GM18909 (cell line): ENCODE data around the gene P2RX3.
"Not testable (repeated sequence)": the region's sequence is repeated elsewhere in the genome, so short reads cannot be mapped to it uniquely, and the experiment has no call there.

Source experiments
- ATAC-seq: cut with Tn5 transposase; IDR thresholded peaks from one replicate; pipeline ENCODE4 v1.9.1; 2021; ENCODE audit warnings: mild to moderate bottlenecking; ENCODE audit not compliant: unreplicated experiment, poor library complexity

The P2RX3 gene

DNA sequence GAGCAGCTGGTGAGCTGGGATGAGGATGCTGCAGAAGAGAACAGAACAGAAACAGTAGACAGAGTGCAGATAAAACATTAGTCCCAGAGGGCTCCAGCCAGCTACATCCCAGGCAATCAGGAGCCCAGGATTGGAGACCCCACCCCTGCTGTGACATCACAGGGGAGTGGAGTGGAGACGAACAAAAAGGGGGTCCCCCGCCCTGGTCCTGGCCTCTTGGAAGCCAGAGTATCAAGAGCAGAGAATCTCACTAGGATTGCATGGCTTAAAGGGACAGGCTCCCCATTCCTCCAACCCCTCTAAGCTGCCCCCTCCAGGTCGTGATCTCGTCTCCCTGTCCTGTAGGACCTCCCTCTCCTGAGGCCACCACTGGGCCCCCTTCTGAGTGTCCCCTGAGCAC is at the start of gene P2RX3:
Gene P2RX3, plus strand, starts transcription at position 211 of the 400 bp plus-strand sequence. CDS start 199 bp downstream, outside the sequence.
- no peak for ATAC-seq

DNA sequence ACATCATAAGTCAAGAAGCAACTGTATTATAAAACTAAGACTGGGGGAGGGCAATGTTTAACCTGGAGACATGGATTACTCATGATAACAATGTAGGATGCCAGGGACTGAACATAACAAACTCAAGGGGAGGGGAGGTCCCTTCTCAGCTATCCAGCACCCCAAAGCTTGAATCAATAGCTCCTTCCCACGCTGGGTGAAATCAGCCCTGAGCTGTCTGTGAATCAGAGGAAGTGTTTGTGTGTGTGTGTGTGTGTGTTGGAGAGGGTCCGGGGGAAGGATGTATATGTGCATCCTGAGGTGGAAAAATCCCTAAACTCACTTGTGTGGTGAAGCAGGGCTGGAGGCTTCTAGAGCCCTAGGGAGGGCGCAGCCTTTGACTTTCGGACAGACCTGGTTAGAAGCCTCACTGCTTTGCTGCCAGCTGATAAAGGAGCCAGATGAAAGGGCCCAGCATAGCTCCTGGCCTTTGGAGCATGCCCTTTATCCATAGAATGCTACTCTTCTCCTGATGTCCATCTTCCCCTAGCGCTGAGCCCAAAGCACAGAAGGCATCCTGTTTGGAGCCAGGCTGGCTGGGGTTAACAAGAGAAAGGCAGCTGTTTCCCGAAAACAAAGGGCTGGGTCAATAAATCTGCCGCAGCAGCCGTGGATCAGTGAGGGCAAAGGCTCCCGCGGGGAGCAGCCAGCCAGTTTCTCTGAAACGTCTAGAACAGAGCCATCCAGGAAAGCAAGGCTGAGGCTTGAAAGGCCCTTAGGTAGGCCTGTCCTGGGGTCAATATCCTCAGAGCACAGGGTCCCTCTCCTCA is 49.2 kb upstream of the P2RX3 start:
- no peak for ATAC-seq

DNA sequence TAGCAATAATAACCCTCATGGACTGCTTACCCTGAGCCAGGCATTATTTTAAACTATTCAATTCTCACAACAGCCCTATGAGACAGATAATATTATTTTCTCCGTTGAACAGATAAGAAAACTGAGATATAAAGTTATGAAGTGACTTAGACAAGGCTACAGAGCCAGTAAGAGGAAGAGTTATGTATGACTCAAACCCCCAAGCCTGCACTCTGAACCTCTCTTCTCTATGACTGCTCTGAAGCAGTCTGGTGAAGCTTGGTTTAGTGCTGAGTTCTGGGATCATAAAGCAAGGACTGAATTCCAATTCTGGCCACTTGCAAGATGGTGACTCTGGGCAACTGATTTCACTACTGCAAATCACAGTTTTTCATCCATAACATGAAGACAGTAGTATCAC is 47.9 kb upstream of the P2RX3 start:
- no peak for ATAC-seq

DNA sequence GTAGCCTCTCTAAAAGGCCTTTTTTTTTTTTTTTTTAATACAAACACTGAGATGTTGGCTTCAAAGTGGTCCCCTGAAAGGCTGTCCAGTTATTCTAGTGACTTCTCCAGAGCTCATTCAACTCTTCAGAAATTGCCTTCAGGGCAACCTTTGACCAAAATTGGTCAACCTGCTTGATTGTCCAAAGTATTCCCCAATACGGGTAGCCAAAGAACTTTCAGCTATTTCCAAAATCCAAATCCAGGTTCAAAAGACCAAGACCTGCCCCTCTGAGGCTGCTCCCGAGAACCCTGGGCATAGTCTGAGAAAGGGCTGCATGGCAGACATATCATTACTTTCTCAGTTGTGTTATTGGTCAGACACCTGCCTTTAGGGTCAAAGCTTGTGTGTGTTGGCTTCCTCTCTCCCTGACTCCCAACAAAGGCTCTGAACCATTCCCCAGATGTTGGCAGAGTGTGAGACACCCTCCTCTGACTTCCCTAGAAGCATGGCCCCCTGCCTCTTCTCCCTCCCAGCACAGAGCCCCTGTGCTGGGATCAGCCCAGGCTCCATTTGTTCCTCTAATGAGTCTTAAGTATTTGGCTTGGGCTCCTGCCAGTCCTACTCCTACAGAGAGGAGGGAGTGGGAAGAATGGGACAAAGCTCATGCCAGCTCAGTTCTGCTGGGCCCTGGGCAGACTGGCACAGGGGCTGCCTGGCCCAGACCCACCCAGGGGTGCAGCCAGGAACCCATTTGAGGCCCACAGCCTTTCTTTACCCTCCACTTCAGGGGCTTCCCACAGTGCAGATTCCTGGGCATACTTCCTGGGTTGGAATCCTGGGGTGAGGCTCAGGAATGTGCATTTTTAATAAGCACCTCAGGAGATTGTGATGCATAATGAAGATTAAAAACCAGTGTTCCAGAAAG is 43.7 kb upstream of the P2RX3 start:
- ATAC-seq = no peak

DNA sequence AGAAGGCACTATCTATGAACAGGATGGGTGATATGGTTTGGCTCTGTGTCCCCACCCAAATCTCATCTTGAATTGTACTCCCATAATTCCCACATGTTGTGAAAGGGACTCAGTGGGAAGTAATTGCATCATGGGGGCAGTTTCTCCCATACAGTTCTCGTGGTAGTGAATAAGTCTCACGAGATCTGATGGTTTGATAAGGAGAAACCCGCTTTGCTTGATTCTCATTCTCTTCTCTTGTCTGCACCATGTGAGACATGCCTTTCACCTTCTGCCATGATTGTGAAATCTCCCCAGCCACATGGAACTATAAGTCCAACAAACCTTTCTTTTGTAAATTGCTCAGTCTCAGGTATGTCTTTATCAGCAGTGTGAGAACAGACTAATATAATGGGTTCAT is 41.9 kb upstream of the P2RX3 start:
- ATAC-seq = not testable (repeated sequence)

DNA sequence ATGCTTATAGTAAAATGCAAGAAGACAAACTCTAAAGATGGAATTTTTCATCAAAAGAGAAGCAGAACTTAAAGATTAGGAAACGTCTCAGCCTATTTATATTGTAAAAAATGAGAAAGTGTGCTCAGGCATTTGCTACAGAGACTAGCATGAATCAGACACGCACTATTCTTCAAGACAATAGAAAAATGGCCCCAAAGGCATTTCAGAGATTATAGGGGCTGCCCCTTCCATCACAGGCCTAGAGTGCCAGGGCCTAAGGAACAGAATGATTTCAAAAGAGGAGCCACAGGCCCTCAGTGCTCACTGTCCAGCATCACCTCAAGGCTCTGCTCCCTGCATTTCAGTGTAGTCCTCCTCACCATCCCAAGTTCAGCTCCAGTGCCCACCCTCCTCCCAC is 40.9 kb upstream of the P2RX3 start:
- ATAC-seq = no peak

DNA sequence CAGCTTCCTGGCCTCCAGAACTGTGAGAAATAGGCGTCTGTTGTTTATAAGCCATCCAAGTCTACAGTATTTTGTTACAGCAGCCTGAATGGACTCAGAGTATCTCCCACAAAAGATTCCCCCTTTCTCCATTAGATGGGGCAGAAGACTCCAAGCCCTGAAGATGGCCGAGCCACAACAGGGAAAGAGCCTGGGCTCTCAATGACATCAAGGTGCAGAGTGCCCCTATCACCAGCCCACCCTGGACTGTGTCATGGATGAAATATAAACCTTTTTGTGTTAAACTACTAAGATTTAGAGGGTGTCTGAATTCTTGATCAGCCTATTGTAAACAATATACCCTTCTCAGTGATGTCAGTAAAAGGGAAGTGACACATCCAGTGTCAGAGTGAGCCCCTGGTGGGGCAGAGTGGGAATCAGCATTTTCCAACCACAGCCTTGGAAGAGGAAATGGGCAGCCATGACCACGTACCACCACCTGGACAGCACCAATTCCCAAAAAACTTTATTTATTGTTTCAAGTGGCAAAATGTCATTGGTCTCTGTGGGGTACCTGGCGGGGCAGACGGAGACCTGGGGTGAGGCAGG is 38.9 kb upstream of the P2RX3 start:
- no peak for ATAC-seq

DNA sequence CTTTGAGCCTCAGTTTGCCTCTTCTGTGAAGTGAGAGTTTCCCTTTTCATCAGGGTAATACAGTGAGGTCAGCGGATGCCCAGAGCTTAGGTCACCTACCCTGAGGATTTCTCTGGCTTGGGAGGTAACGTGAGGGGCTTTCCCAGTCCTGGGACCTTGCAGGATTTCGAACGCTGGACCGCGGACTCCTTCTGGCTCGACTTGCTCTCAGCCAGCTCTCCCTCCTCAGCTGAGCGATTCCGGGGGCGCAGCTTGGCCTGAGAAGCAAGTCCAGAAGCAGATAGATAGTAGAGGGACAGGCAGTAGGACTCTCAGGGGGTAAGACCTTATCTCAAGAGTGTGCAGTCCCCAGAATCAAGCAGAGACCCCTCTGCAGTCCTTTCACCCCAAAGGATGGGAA is 37.4 kb upstream of the P2RX3 start:
- ATAC-seq = no peak

DNA sequence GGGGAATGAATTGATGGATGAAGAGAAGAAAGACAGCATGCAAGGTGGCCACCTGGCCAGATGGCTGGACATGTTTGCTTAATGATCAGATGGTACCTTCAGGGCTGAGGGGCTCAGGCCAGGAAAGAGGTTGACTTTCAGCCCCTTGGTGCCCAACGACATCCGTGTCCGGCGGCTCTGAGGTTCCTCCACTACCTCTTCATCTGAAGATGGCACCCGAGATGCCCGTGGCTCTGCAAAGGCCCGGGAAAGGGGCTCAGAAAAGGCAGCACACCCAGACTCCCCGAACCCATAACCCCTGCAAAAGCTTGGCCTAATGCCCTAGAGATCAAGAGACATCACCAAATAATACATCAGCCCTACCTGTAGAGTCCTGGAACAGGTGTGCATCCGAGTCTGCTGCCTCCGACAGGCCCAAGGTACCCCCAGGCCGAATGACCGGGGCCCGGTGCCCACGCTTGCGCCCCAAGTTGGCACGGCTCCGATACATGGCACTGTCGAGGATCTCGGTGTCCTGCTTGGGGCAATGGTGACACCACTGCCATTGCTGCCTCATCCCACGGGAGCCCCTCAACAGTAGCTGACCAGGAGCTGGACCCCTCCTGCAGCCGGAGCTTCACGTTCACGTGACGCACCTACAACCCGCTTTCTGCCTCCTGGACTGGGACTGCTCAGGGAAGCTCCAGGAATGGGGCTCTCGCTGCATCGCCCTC is 36.3 kb upstream of the P2RX3 start:
- ATAC-seq = no peak

DNA sequence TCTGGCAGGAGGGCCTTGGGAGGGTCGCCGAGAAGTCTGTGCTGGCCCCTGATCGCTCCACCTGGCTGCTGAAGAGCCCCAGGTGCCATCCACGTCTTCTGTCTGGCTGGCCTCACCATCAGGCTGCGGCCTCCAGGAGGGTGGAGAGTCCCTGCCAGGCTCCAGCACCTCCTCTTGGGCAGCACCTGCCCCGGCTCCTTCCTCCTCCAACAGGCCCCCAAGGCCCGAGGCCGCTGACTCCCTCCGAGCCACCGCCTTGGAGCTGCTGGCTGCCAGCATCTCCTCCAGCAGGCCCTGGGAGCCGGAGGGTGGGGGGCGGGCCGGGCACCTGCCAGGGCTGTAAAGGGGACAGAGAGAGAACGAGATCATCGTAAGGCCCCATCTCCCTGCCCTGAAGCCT is 35.7 kb upstream of the P2RX3 start:
- no peak for ATAC-seq

DNA sequence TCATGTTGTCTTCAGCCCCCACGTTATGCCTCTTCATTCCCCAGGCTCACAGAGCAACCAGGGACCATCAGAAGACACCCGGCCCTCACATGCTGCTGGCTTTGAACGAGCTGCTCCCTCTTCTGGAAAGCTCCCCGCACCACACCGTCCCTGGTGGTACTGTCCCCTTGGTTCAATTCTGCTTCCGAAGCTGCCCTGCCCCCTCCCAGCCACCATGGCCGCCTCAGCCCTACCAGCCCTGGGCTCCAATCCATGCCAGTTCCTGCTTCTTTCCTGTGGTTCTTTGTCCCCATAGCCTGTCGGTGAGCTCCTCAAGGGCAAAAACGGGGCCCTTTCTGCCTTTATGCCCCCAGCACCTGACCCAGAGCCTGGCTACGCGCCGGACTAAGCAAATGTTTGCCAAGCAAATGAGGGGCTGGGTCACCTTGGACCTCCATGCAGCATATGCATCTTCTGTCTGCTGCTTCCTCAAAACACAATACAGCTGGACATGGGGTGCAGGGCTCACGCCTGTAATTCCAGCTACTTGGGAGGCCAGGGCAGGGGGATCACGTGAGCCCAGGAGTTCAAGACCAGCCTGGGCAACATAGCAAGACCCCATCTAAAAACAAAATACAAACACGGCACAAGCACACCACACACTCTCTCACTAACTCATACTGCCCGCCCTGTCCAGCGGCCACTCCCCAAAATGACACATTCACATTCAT is 34.7 kb upstream of the P2RX3 start:
- ATAC-seq = no peak

DNA sequence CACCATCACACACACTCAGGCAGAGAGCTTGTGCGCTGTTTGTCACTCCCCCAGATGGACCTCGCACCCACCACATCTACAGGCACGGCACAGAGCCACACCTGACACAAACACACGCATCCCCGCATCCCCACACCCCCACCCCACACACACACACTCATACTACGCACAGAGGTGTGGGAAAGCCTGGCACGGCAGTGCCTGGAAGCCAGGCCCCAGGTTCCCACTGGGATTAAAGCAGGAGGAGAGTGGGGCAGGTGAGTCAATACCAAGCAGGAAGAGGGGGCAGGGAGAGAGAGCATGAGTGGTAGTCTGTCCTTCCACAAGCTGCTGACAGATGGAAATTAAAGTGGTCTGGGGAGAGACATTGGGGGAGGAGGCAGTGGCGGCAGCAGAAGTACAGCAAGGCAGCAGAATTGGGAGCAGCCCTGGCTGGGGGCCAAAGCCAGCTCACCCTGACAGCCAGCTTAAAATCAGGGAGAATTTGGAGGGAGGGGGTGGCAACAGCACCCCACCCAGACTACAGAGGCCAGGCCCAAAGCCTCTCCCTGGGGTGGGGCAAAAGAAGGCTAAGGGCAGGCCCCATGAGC is 34.1 kb upstream of the P2RX3 start:
- no peak for ATAC-seq

DNA sequence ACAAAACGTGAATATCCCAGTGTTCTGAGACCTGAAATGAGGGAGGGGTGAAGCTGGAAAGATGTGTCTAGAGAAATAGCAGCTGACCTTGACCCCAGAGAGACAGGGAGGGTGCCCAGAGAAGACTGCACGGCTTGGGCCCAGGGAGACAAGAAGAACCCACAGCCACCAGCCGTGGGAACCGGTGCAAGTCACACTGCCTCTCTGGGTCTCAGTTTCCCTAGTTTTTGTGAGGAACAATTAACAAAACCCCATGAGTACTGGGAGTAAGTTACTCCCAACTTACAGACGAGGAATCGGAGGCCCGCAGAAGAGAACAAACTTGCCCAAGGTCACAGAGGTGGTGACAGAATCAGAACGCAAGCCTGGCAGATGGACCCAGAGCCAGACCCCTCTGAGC is 32.6 kb upstream of the P2RX3 start:
- no peak for ATAC-seq

DNA sequence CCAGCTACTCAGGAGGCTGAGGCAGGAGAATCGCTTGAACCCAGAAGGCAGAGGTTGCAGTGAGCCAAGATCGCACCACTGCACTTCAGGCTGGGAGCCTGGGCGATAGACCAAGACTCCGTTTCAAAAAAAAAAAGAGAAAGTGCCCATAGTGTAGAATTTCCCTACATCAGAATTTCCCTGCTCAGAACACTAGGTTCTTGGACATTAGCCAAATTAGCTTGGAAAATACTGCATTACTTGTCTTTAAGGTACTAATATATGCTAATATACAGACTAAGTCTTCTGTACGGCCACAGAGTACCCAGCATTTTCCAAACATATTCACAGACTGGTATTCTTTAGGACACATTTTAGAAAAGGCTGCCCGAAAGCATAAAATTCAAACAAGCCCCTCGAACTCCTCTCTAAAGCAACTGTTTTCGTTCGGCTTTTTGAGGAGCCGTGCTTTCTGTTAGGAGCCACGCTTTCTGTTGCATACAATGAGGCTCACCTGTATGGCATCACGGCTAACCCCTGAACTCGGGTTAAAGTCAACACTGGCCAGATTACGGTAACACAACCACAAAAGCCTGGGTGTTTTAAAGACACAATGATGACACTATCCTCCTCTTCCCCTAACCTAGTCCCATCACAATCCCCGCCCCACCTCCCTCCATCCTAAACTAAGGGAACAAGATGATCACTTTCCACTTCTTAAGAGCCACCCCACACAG is 31.8 kb upstream of the P2RX3 start:
- no peak for ATAC-seq

DNA sequence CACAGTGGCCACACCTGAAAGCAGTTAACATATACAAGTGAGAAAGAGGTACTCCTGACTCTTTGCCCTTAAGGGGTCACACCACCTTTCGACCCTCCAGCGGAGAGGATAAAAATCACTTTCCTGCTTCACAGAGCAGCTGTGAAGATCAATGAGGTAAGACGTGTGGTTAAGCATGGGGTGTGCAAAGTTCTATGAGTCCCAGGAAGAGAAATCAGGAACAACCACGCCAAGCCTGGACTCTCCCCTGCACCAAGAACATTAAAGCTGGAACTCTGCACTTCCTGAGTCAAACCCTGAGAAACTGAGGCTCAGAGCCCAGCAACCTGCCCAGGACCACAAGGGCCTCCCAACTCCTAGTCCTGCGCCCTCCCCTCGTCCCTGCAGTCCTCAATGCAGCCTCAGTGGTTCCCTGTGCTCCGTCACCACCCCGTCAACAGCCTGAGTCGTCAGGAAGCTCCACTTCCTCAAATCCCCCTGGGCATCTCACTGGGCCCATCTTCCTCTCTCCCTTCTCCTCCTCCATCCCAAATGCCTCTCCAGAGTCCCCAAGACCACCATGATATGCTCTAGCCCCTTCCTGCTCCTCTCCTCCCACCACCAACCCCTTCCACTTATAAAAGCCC is 31.1 kb upstream of the P2RX3 start:
- ATAC-seq = no peak

DNA sequence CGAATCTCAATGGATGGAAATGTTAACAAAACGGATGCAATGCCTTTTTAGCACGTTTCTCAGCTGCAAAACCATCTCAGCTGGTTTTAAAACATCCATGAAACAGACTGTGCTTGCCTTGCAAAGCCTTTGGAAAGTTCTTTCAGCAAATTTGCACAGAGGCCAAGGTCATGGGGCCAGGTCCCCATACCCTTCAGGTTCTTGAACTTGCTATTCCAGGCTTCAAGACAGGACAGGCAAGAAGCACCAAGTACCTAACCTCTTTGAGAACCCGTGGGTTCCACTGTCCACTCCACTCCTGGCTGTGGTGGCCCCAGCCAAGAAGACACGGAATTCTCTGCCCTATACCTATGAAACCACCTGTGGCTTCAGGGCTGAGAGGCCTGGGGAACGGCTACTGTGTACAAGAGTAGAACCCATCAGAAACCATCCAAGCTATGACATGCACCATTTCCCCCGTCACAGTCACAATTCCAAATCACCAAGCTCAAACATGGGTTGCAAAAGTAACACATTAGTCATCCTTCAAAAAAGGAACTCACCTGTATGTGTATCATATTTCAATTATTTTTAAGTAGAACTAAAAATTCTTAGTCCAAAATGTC is 30.4 kb upstream of the P2RX3 start:
- no peak for ATAC-seq

DNA sequence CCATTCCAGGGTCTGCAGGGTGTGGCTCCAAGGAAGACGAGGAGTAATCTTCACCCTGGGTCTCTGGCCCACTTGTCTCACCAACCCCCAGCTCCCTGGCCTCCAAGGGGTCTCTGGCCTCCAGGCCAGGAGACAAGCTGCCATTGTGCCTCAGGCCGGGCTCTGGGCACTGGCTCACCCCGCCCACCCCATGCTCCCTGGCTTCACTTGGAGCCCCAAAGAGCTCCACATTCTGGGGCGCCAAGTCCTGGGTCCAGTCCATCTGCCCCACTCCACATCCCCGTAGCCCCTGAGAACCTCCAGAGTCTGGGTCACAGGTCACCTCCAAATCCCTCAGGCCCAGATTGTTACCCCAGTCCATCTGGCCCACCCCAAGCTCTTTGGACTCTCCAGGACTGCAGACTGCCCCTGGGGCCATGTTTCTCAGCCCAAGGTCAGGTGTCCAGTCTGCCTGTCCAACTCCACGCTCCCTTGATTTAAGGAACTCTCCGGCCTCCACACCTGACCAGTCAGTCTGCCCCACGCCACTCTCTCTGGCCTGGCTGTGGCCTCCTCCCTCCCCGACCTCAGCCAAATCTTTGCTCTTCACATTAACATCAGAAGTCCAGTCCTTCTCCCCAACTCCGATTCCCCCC is 29.6 kb upstream of the P2RX3 start:
- no peak for ATAC-seq
